ENCODE results near the gene MOB3A. TPM values are rescaled to one million over a fixed set of nuclear protein-coding genes. Genes with fewer than 3 reads are reported as not detected.

The MOB3A gene
- total and polyA plus RNA-seq, 5 donors = 9.5 to 27.0 (median 21.6) TPM

DNA sequence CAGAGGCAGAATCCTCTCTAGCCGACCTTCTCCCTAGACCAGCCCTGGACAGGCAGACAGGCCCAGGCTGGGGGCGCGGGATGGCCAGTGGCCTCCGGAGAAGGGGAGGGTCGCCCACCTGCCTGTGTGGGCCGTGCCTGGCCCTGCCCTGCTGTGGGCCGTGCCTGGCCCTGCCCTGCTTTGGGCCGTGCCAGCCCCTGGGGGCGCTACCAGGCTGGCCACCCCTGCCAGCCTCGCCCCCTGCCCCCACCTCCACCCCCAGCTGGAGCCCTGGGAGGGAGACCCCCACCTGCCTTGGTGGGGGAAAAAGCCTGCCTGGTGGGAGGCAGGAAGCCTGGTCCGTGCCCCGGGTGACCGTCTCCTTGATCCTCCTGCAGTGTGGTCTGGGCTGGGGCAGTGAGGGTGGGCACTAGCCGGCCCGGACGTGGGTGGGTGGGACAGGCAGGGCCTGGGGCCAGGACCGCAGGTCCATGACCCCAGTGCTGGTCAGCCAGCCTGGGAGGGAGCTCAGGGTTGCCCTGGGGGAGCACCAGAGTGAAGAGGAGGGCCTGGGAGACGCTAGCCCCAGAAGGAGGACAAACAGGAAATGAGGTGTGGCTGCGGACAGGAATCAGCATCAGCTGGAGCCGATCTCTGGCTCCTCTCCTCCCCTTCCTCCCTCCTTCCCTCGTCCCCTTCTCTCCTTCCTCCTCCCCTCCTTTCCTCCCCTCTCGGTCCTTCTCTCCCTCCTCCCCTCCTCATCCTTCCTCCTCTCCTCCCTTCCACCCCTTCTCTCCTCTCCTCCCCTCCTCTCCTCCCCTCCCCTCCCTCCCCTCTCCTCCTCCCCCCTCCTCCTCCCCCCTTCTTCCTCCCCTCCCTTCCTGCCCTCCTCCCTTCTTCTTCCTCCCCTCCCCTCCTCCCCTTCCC, 39.9 kb downstream of the MOB3A start:
- H3K4me3 ChIP-seq (ENCODE audit: low read length) = no peak overlapping the region
- peak overlapping the region; percentile 81 for H3K27ac ChIP-seq (ENCODE audit: low read length)
- peak; percentile 10 to 30 for ATAC-seq
- 35% methylated on average over 22 of the region's 22 CpGs for WGBS
- peaks cover 10% of the 10 kb centered on the region for H3K4me1 ChIP-seq (ENCODE audit: control insufficient read depth, insufficient read depth, low read length)
- no peaks in the 10 kb centered on the region for H3K27me3 ChIP-seq (ENCODE audit: control insufficient read depth, insufficient read depth)
- intact Hi-C loops (cut with DNase I) = no loop called here
- no peaks in the 10 kb centered on the region for H3K9me3 ChIP-seq (ENCODE audit: control insufficient read depth, low read length)
- peak; percentile 68 to 88 (median 82) for DNase-seq

DNA sequence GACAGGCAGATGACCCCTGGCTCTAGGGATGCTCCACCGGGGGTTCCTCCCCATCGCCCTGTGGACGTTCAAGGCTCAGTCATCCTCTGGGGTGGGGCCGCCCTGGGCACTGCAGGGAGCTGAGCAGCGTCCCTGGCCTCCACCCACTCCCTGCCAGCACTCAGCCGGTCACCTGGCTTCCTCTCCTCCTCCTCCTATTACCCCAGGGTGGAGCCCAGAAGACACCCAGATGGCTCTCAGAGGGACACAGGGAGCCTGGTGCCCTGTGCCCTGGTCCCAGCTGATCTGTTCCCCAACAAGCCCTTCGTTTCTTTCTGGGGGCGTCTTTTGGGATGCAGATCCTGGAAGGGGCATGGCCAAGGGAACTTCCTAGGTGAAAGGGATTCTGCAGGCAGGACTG, 41.4 kb downstream of the MOB3A start:
- H3K27me3 ChIP-seq (ENCODE audit: control insufficient read depth, insufficient read depth) = no peaks in the 10 kb centered on the region
- no peak overlapping the region for H3K4me3 ChIP-seq (ENCODE audit: low read length)
- peak overlapping the region; percentile 6 for H3K27ac ChIP-seq (ENCODE audit: low read length)
- no peaks in the 10 kb centered on the region for H3K9me3 ChIP-seq (ENCODE audit: control insufficient read depth, low read length)
- peak; percentile 14 to 62 (median 47) for DNase-seq
- no peak for ATAC-seq
- peaks cover 10% of the 10 kb centered on the region for H3K4me1 ChIP-seq (ENCODE audit: control insufficient read depth, insufficient read depth, low read length)
- intact Hi-C loops (cut with DNase I) = no loop called here
- WGBS = 75% methylated on average over 8 of the region's 8 CpGs

DNA sequence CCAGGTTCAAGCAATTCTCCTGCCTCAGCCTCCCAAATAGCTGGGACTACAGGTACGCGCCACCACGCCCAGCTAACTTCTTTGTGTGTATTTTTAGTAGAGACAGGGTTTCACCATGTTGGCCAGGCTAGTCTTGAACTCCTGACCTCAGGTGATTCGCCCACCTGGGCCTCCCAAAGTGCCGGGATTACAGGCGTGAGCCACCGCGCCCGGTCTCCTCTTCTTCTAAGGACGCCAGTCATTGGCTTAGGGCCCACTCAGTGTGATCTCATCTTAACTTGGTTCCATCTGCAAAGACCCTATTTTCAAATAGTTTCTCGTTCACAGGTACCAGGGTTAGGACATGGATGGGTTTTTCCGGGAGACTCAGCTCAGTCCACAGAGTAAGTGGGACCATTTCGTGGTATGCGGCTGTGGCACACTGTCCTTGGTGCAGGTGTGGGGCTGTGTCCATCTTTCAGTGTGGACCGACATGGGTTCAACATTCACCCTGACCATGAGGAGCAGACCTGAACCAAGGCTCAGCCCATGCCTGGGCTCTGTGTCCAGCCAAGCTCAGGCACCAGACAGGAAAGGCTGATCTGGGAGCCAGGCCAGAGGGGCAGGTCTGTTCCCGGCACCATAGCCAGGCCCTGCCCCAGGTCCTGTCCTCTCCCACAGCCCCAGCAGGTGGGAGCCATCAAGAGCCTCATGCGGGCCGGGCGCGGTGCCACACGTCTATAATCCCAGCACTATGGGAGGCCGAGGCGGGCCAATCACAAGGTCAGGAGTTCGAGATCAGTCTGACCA, 42.3 kb downstream of the MOB3A start:
- intact Hi-C loops (cut with DNase I) = no loop called here
- 69% methylated on average over 24 of the region's 24 CpGs for WGBS
- Histone ChIP-seq H3K9me3 (ENCODE audit: control insufficient read depth, low read length) (no peaks in the 10 kb centered on the region), H3K4me1 (ENCODE audit: control insufficient read depth, insufficient read depth, low read length) (peaks cover 12% of the 10 kb centered on the region), H3K4me3 (ENCODE audit: low read length) (no peak overlapping the region), H3K27me3 (ENCODE audit: control insufficient read depth, insufficient read depth) (no peaks in the 10 kb centered on the region), H3K27ac (ENCODE audit: low read length) (peak overlapping the region; percentile 19)
- DNase-seq (peak; percentile 88 to 95 (median 93)), ATAC-seq (peak; percentile 22 to 58)

DNA sequence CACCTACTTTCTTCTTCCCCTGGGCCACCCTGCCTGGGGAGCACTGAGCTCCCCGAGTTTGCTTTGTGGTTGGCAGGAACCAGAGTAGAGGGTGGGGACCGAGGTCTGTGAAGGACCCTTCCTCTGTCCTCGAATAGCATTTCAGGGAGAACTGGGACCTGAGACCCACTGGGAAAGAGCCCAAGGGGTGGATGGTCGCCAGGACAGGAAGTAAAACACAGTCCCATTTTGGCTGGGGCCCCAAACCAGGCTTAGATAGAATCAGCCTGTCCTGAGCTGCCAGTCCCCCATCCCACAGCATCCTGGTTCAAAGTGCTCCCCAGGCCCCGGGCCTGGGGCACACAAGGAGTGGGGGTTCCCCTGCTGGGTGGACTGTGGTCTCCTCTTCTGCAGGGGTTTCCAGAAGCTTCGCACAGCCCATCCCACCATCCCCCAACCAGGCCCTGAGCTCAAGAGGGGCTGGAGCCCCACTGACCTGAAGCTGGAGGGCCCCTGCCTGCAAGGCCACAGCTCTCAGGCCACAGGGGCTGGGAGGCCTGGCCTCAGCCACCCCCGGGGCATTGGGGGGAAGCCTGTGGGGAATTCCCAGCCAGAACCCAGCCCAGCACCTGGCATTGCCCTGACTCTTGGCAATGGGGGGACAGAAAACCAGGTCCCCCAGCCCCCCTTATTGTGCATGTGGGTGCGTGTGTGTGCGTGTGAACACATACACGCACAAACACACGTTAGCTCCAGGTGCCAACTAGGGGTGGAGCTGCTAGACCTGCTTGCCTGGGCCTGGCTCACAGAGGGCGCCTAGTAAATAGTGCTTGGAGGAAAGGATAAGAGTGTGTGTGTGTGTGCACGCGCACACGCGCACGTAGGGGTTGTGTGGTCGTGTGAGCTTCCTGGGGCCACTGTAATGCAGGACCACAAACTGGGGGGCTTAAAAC, 44.1 kb downstream of the MOB3A start:
- Histone ChIP-seq H3K9me3 (ENCODE audit: control insufficient read depth, low read length) (no peaks in the 10 kb centered on the region), H3K4me3 (ENCODE audit: low read length) (no peak overlapping the region), H3K4me1 (ENCODE audit: control insufficient read depth, insufficient read depth, low read length) (peaks cover 19% of the 10 kb centered on the region), H3K27me3 (ENCODE audit: control insufficient read depth, insufficient read depth) (no peaks in the 10 kb centered on the region), H3K27ac (ENCODE audit: low read length) (peak overlapping the region; percentile 85)
- 50% methylated on average over 18 of the region's 18 CpGs for WGBS
- ATAC-seq (peak in 1 of 2 donors; percentile 6), DNase-seq (peak; percentile 75 to 91 (median 86))
- intact Hi-C loops (cut with DNase I) = no loop called here

DNA sequence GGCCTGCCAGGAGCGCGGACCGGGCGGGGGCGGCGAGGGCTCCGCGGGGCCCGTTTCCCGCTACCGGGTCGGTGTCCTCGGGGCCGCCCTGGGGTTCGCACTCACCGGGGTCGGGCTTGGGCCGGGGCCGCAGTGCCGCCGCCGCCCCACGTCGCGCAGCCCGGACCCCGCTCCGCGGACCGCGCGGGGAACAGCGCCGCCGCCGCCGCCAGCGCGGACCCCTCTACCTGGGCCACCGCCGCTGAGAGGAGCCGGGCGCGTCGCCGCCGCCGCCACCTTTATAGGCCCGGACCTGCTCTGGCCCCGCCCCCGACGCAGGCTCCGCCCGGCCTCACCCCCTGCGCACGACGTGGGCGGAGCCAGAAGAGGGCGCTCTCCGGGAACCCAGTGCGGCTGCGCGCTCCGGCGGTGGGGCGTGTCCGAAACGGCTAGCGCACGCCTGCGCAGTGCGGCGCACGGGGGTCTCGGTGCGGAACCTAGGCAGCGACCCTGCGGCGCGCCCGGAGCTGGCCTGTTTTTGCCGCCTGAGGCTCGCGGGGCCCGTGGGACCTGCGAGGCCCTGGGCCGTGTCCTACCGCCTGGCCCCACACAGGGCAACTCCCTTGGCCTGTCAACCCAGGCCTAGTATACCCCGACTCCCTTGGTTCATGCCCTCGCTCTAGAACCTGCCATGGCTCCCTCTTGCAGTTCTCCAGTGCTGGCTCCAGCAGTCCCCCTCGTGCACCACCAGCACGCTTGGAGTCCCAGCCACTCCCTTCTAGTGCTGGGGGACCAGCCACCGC, 44.9 kb downstream of the MOB3A start, which contains the start of gene MKNK2:
MKNK2 (minus strand) TSS at position 254 of the 782 bp plus-strand sequence. CDS start 393 bp downstream, outside the sequence.
- WGBS = 2% methylated on average over 93 of the region's 93 CpGs
- Histone ChIP-seq H3K9me3 (ENCODE audit: control insufficient read depth, low read length) (no peaks in the 10 kb centered on the region), H3K4me3 (ENCODE audit: low read length) (peak within 1 kb of the TSS; percentile 79), H3K27ac (ENCODE audit: low read length) (peak within 1 kb of the TSS; percentile 85), H3K27me3 (ENCODE audit: control insufficient read depth, insufficient read depth) (no peaks in the 10 kb centered on the region), H3K4me1 (ENCODE audit: control insufficient read depth, insufficient read depth, low read length) (peaks cover 20% of the 10 kb centered on the region)
- intact Hi-C loops (cut with DNase I) = no loop called here
- ATAC-seq (peak; percentile 73 to 78), DNase-seq (peak; percentile 92 to 98 (median 97))

DNA sequence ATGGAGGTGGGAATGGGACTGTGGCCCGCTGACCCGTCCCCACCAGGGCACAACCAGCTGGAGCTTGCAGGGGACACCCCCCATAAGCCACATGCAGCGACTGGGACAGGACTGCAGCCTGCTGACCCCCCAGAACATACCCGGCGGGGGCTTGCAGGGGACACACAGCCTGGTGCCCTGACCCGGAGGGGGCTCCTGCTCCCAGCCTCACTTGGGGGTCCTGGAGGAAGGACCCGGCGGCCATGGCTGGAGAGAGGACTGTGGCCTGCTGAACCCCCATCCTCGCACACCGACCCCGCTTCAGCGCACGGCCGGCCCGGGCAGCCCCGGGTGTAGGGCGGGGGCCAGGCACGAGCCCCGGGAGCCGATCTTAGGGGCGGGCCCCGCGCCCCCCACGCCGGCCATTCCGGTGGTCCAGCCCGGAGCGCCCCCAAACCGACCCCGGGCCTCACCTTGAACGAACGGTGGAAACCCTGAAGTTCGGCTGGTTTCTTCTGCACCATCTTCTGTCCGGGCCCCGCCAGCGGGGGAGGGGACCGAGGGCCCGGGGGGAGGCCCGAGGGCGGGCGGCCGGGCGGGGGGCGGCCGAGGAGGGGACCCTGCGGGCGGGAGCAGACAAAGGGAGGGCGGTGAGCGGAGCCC, 45.7 kb downstream of the MOB3A start:
- intact Hi-C loops (cut with DNase I) = no loop called here
- WGBS = 1% methylated on average over 49 of the region's 49 CpGs
- no peaks in the 10 kb centered on the region for H3K9me3 ChIP-seq (ENCODE audit: control insufficient read depth, low read length)
- peak in 2 of 3 donors; percentile 33 to 70 for DNase-seq
- H3K4me3 ChIP-seq (ENCODE audit: low read length) = peak overlapping the region; percentile 79
- peak overlapping the region; percentile 84 for H3K27ac ChIP-seq (ENCODE audit: low read length)
- peak; percentile 1 to 4 for ATAC-seq
- no peaks in the 10 kb centered on the region for H3K27me3 ChIP-seq (ENCODE audit: control insufficient read depth, insufficient read depth)
- peaks cover 20% of the 10 kb centered on the region for H3K4me1 ChIP-seq (ENCODE audit: control insufficient read depth, insufficient read depth, low read length)

DNA sequence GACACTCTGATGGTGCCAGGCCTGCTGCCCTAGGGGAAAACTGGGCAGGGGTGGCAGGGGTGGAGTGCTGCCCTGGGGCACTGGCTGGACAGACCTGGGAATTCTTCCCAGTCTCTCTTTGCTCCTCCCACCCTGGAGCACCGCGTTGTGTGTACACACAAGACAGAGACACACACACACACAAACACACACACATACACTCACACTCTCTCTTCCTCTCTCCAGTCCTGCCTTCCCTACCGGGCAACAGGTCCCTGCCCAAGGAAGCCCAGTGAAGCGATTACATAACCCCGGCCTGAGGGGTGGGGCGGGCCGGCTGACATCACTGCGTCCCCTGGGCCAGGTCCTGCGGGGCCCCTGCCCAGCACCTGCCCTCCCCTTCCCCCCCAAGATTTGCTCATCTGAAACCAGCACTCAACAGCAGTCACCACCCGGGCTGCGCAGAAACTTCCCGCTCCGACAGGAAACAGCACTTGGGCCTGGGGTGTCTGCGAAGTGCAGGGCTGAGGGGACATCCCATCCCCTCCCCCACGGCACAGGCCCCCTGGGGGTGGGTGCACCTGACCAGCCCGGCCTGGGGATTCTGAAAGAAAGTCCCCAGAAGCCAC, 46.3 kb downstream of the MOB3A start:
- WGBS = under 1% methylated on average over 16 of the region's 16 CpGs
- peak overlapping the region; percentile 84 for H3K27ac ChIP-seq (ENCODE audit: low read length)
- H3K27me3 ChIP-seq (ENCODE audit: control insufficient read depth, insufficient read depth) = no peaks in the 10 kb centered on the region
- ATAC-seq (peak; percentile 56 to 65), DNase-seq (peak; percentile 76 to 91 (median 89))
- H3K9me3 ChIP-seq (ENCODE audit: control insufficient read depth, low read length) = no peaks in the 10 kb centered on the region
- peaks cover 20% of the 10 kb centered on the region for H3K4me1 ChIP-seq (ENCODE audit: control insufficient read depth, insufficient read depth, low read length)
- intact Hi-C loops (cut with DNase I) = no loop called here
- peak overlapping the region; percentile 79 for H3K4me3 ChIP-seq (ENCODE audit: low read length)

DNA sequence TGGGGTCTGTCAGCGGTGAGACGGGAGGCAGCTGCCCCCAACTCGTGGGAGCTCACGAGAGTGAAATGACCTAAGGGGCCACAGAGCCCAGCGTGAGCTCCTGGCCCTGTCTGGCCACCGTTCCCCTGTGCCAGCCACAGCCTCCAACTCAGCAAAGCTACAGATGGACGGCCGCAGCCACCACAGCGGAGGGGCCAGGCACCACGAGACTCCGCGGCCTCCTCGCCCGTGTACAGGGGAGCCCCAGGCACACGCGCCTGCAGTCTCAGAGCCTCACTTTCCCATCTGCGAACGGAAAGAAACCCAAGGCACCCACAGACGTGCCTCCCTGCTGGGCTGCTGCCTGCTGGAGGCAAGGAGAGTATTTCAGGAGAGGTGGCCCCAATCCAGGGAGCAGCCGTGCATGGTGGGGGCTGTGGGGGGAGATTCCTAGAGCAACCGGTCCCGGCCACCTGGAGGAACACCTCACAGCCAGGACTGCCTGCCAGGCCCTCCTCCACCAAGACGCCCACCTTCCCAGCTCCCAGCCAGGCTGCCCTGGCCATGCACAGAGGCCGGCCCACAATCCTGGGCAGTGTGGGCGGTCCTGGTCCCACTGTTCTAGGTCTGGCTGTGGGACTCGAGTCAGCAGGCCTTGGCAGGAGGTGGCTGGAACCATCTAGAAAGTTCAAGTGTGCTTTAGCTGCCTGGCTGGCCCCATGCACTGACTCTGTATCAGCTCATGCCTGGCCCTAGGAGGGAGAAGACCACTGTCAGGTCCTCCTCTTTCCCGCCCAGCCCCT, 47.0 kb downstream of the MOB3A start:
- Histone ChIP-seq H3K27me3 (ENCODE audit: control insufficient read depth, insufficient read depth) (no peaks in the 10 kb centered on the region), H3K27ac (ENCODE audit: low read length) (peak overlapping the region; percentile 84), H3K4me3 (ENCODE audit: low read length) (peak overlapping the region; percentile 79), H3K4me1 (ENCODE audit: control insufficient read depth, insufficient read depth, low read length) (peaks cover 20% of the 10 kb centered on the region), H3K9me3 (ENCODE audit: control insufficient read depth, low read length) (no peaks in the 10 kb centered on the region)
- peak in 2 of 3 donors; percentile 74 to 81 for DNase-seq
- WGBS = 53% methylated on average over 27 of the region's 27 CpGs
- intact Hi-C loops (cut with DNase I) = no loop called here
- ATAC-seq = peak; percentile 0

All from right cardiac atrium (tissue), 5 donors.